GM21786 (cell line): ENCODE measurements around the gene ULK2.
"Not testable (repeated sequence)": the region's sequence is repeated elsewhere in the genome, so short reads cannot be mapped to it uniquely, and the experiment has no call there.

Source experiments
- ATAC-seq: cut with Tn5 transposase; IDR thresholded peaks from one replicate; pipeline ENCODE4 v1.9.1; 2021; ENCODE audit not compliant: unreplicated experiment

The ULK2 gene

GRCh38 chr17:19768046-19768782 is 99.5 kb downstream of the ULK2 start:
- ATAC-seq: no peak

- no peak for ATAC-seq
These were observed 101.1 kb downstream of the ULK2 start for GRCh38 chr17:19766421-19767270.

GRCh38 chr17:19766016-19766415 is 101.7 kb downstream of the ULK2 start:
- no peak for ATAC-seq

GRCh38 chr17:19763991-19764390 is 103.7 kb downstream of the ULK2 start:
- ATAC-seq: not testable (repeated sequence)

- ATAC-seq: no peak
These were observed 104.3 kb downstream of the ULK2 start for GRCh38 chr17:19763416-19763815.

GRCh38 chr17:19762515-19762961 is 105.2 kb downstream of the ULK2 start:
- ATAC-seq: no peak

GRCh38 chr17:19760746-19761145 is 107.0 kb downstream of the ULK2 start:
- ATAC-seq: no peak

GRCh38 chr17:19759568-19760549 is 107.9 kb downstream of the ULK2 start:
- no peak for ATAC-seq

- ATAC-seq: no peak
These were observed 110.1 kb downstream of the ULK2 start for GRCh38 chr17:19757536-19758180.

- no peak for ATAC-seq
These were observed 111.2 kb downstream of the ULK2 start for GRCh38 chr17:19756546-19756945.

- ATAC-seq: no peak
These were observed 111.8 kb downstream of the ULK2 start for GRCh38 chr17:19755821-19756510.

GRCh38 chr17:19755392-19755791 is 112.3 kb downstream of the ULK2 start:
- ATAC-seq: no peak

GRCh38 chr17:19753661-19754463 is 113.9 kb downstream of the ULK2 start:
- no peak for ATAC-seq

GRCh38 chr17:19753051-19753509 is 114.7 kb downstream of the ULK2 start:
- no peak for ATAC-seq

- no peak for ATAC-seq
These were observed 115.3 kb downstream of the ULK2 start for GRCh38 chr17:19752216-19753050.

- ATAC-seq: no peak
These were observed 116.9 kb downstream of the ULK2 start for GRCh38 chr17:19750835-19751234.

GRCh38 chr17:19750020-19750572 is 117.6 kb downstream of the ULK2 start:
- ATAC-seq: no peak

GRCh38 chr17:19748807-19749193 is 118.9 kb downstream of the ULK2 start:
- ATAC-seq: no peak
